ENCODE measurements around the gene RNU1-2. TPM values are rescaled to one million over a fixed set of nuclear protein-coding genes. Genes with fewer than 3 reads are reported as not detected.
A peak's percentile ranks its signal among the peaks of the same experiment; 100 is the strongest.
"Not testable (repeated sequence)": the region's sequence is repeated elsewhere in the genome, so short reads cannot be mapped to it uniquely, and the experiment has no call there.

The RNU1-2 gene
- polyA plus RNA-seq, 3 donors = not detected

DNA sequence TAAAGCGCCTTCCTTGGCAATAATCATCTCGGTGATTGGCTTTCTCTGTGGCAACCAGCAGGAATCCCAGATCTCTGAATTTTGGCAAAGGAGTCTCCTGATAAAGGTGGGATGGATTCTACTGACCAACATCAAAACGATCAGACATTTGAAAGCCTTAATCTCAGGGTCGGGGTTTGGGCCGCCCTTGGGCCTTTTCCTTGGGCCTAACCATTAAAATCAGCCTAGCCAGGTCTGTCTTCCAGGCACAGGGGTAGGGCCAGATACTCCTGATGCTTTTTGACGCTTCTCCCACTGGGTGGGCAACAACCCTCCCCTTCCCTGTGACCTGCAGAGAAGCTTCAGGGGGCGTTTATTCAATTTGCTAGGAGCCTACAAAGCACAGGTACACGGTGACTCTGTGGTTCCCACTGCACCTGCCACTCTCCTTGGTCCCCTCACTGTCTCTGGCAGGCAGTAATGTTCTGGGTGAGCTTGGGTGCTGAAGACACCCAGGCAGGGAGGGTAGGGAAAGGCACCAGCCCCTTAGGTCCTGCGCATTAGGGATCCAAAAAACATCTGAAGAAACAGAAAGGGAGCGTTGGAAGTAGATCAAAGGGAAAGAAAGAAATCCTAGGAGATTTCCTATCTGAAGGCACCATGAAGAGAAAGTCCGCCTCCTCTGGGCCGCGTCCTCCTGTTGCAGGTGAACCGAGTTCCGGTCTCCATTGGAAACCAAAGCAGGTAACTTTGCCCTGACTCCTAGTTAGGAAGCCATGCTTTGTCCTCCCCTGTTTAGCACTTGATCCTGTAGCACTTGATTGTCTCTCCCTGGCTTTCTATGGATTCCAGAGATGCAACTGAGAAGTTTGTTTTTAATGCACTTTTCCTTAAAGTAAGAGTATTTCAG is 12.3 kb downstream of the RNU1-2 start:
- Histone ChIP-seq H3K9ac (ENCODE audit: insufficient read depth, low read length, poor library complexity, severe bottlenecking) (no peak overlapping the region), H4K20me1 (ENCODE audit: insufficient read depth, low read length) (no peaks in the 10 kb centered on the region), H3K4me3 (replicated peaks in 1 of 3; ENCODE audit: low read depth in 2 of 3, low read length in 3 of 3) (no peak overlapping the region), H3K36me3 (replicated peaks in 1 of 2; ENCODE audit: control insufficient read depth in 1 of 2, insufficient read depth in 2 of 2, low read length in 2 of 2) (no peaks in the 10 kb centered on the region), H3K79me2 (ENCODE audit: insufficient read depth, low read length) (no peaks in the 10 kb centered on the region), H3K27me3 (ENCODE audit: control insufficient read depth in 2 of 2, insufficient read depth in 2 of 2, low read length in 2 of 2) (no peaks in the 10 kb centered on the region), H3K9me3 (replicated peaks in 1 of 2; ENCODE audit: control insufficient read depth in 1 of 2, insufficient read depth in 1 of 2, low read length in 2 of 2) (peaks cover 0 to 3% of the 10 kb centered on the region in 2 donors), H2AFZ (ENCODE audit: insufficient read depth, low read depth, low read length, poor library complexity, severe bottlenecking) (no peak overlapping the region), H3K4me2 (replicated peaks; ENCODE audit: extremely low read depth, low read length, poor library complexity, severe bottlenecking) (no peak overlapping the region), H3K4me1 (ENCODE audit: control insufficient read depth in 1 of 2, insufficient read depth in 2 of 2, low read length in 2 of 2) (peaks cover 35 to 53% of the 10 kb centered on the region in 2 donors), H3K27ac (ENCODE audit: low read depth in 1 of 2, low read length in 2 of 2) (no peak overlapping the region)
- 92% methylated on average over 13 of the region's 15 CpGs for WGBS (ENCODE audit: insufficient coverage)
- Mint-ChIP-seq H3K4me1 (peaks cover 26% of the 10 kb centered on the region), H3K27me3 (ENCODE audit: low read depth in 3 of 3) (peaks cover 0 to 6% (median 2%) of the 10 kb centered on the region in 3 donors), H3K36me3 (no peaks in the 10 kb centered on the region), H3K27ac (peak overlapping the region in 2 of 7 donors; percentile 33 to 58), H3K9me3 (peaks cover 0 to 3% (median 0%) of the 10 kb centered on the region in 7 donors), H3K4me3 (no peak overlapping the region)
- intact Hi-C loops (cut with micrococcal nuclease) = loop anchor here in 1 of 2 donors (10.0 kb wide), 1 partner anchor 263 kb away; no protein-coding TSS in a partner anchor
- TF ChIP-seq, protein P1, sequence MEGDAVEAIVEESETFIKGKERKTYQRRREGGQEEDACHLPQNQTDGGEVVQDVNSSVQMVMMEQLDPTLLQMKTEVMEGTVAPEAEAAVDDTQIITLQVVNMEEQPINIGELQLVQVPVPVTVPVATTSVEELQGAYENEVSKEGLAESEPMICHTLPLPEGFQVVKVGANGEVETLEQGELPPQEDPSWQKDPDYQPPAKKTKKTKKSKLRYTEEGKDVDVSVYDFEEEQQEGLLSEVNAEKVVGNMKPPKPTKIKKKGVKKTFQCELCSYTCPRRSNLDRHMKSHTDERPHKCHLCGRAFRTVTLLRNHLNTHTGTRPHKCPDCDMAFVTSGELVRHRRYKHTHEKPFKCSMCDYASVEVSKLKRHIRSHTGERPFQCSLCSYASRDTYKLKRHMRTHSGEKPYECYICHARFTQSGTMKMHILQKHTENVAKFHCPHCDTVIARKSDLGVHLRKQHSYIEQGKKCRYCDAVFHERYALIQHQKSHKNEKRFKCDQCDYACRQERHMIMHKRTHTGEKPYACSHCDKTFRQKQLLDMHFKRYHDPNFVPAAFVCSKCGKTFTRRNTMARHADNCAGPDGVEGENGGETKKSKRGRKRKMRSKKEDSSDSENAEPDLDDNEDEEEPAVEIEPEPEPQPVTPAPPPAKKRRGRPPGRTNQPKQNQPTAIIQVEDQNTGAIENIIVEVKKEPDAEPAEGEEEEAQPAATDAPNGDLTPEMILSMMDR (IDR thresholded peaks at IDR 0.05) = no peak
- no peak for DNase-seq

DNA sequence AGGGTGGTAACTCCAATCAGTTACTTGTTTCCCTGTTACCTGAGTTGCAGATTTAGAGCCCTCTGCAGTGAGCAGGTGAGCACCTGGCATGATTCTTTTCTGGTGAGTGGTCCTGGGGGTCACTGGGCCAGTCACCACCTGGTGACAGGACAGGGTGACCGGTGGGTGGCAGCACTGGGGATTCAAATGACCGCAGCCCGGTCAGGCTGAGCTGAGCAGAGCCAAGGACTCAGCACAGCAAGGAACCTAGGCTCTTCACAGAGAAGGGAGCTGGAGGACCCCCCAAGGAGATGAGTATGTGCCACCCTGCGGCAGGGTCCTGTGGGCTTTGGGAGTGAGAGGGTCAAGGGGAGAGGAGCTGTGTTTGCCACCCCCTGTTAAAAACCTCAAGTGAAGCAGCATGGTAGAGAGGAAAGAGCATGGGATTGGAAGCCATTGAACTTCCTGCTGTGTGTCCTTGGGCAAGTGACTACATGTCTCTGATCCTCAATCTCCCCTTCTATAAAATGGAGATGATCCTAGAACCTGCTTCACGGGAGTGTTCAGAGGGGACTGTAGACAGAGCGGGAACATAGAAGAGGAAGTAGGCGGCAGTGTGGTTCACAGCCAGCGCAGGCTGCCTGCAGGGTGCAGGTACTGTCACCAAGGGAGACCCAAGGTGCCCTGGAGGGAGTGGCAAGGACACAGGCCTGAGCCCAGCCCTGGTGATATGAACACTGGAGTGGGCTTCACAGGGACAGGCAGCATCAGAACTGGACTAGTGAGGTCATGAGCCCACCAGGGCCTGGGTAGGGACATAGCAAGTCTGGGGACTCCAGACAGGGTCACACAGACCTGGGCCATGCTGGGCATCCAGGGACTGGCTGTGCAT is 16.3 kb downstream of the RNU1-2 start:
- Mint-ChIP-seq H3K4me3 (peak overlapping the region in 1 of 2 donors; percentile 48), H3K27me3 (ENCODE audit: low read depth in 3 of 3) (peaks cover 12 to 15% (median 14%) of the 10 kb centered on the region in 3 donors), H3K4me1 (peaks cover 37% of the 10 kb centered on the region), H3K27ac (peak overlapping the region in 3 of 7 donors; percentile 18 to 89 (median 70))
- H3K79me2 ChIP-seq (ENCODE audit: insufficient read depth, low read length); H3K36me3 ChIP-seq (replicated peaks in 1 of 2; ENCODE audit: control insufficient read depth in 1 of 2, insufficient read depth in 2 of 2, low read length in 2 of 2); H3K9ac ChIP-seq (ENCODE audit: insufficient read depth, low read length, poor library complexity, severe bottlenecking); intact Hi-C loops (cut with micrococcal nuclease); H2AFZ ChIP-seq (ENCODE audit: insufficient read depth, low read depth, low read length, poor library complexity, severe bottlenecking); H3K36me3 Mint-ChIP-seq; H4K20me1 ChIP-seq (ENCODE audit: insufficient read depth, low read length); H3K9me3 Mint-ChIP-seq; H3K27me3 ChIP-seq (ENCODE audit: control insufficient read depth in 2 of 2, insufficient read depth in 2 of 2, low read length in 2 of 2); H3K9me3 ChIP-seq (replicated peaks in 1 of 2; ENCODE audit: control insufficient read depth in 1 of 2, insufficient read depth in 1 of 2, low read length in 2 of 2): not testable (repeated sequence)
- H3K4me1 ChIP-seq (ENCODE audit: control insufficient read depth in 1 of 2, insufficient read depth in 2 of 2, low read length in 2 of 2) = peaks cover 26 to 43% of the 10 kb centered on the region in 2 donors
- 54% methylated on average over 8 of the region's 8 CpGs for WGBS (ENCODE audit: insufficient coverage)
- DNase-seq = peak in 1 of 3 donors; percentile 41
- peak overlapping the region in 1 of 2 donors; percentile 60 for H3K27ac ChIP-seq (ENCODE audit: low read depth in 1 of 2, low read length in 2 of 2)
- peak overlapping the region in 1 of 3 experiments; percentile 83 for H3K4me3 ChIP-seq (replicated peaks in 1 of 3; ENCODE audit: low read depth in 2 of 3, low read length in 3 of 3)
- peak overlapping the region; percentile 22 for H3K4me2 ChIP-seq (replicated peaks; ENCODE audit: extremely low read depth, low read length, poor library complexity, severe bottlenecking)

DNA sequence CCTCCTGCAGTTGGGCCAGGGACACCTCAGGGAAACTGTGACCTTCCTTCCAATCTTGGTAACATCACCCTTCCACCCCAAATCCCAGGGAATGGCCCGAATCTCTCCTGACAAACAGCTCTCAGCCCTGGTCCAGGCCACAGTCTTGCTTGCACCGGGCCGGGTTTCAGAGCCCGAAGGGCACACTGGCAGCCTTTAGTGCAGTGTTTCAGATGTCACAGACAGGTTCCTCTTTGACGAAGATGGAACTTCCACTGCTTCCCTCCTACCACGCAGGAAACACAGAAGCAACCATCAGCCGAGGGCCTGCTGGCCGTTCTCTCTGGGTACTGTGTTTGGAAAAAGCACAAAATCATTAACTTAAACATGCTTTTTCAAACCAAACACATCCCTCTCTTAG is 17.0 kb downstream of the RNU1-2 start:
- H3K27me3 ChIP-seq (ENCODE audit: control insufficient read depth in 2 of 2, insufficient read depth in 2 of 2, low read length in 2 of 2); H2AFZ ChIP-seq (ENCODE audit: insufficient read depth, low read depth, low read length, poor library complexity, severe bottlenecking); intact Hi-C loops (cut with micrococcal nuclease); H3K9ac ChIP-seq (ENCODE audit: insufficient read depth, low read length, poor library complexity, severe bottlenecking); H3K9me3 ChIP-seq (replicated peaks in 1 of 2; ENCODE audit: control insufficient read depth in 1 of 2, insufficient read depth in 1 of 2, low read length in 2 of 2); H3K79me2 ChIP-seq (ENCODE audit: insufficient read depth, low read length); H4K20me1 ChIP-seq (ENCODE audit: insufficient read depth, low read length); H3K36me3 Mint-ChIP-seq; H3K9me3 Mint-ChIP-seq; H3K36me3 ChIP-seq (replicated peaks in 1 of 2; ENCODE audit: control insufficient read depth in 1 of 2, insufficient read depth in 2 of 2, low read length in 2 of 2): not testable (repeated sequence)
- H3K4me1 ChIP-seq (ENCODE audit: control insufficient read depth in 1 of 2, insufficient read depth in 2 of 2, low read length in 2 of 2) = peaks cover 26 to 40% of the 10 kb centered on the region in 2 donors
- peak overlapping the region in 1 of 3 experiments; percentile 83 for H3K4me3 ChIP-seq (replicated peaks in 1 of 3; ENCODE audit: low read depth in 2 of 3, low read length in 3 of 3)
- WGBS (ENCODE audit: insufficient coverage) = 8% methylated on average over 8 of the region's 8 CpGs
- H3K4me2 ChIP-seq (replicated peaks; ENCODE audit: extremely low read depth, low read length, poor library complexity, severe bottlenecking) = peak overlapping the region; percentile 22
- Mint-ChIP-seq H3K27ac (peak overlapping the region; percentile 64 to 90 (median 86)), H3K27me3 (ENCODE audit: low read depth in 3 of 3) (peaks cover 11 to 15% (median 14%) of the 10 kb centered on the region in 3 donors), H3K4me1 (peaks cover 37% of the 10 kb centered on the region), H3K4me3 (peak overlapping the region; percentile 76 to 85)
- H3K27ac ChIP-seq (ENCODE audit: low read depth in 1 of 2, low read length in 2 of 2) = peak overlapping the region; percentile 13 to 60
- peak in 2 of 3 donors; percentile 58 to 67 for DNase-seq

All from CD14-positive monocyte (primary cell).